ENCODE results near the gene SELENON.

GRCh38 chr1:25765923-25766589 lies 33.9 kb upstream of the SELENON start:
- TF ChIP-seq CTCF (IDR thresholded peaks at IDR 0.05), result no peak
- TF ChIP-seq POLR2A (IDR thresholded peaks at IDR 0.05), result no peak
- TF ChIP-seq POLR2AphosphoS5 (IDR thresholded peaks at IDR 0.05), result no peak
